Fibroblast of lung (primary cell): Measurements from ENCODE around the gene PSMD8. TPM values are rescaled to one million over a fixed set of nuclear protein-coding genes. Genes with fewer than 3 reads are reported as not detected.

Source experiments
- DNase-seq, 2 donors: peaks; one replicate each; pipeline versions ENCODE4 v3.0.0 to v3.0.0-alpha.2; 2010; ENCODE audit warnings: low read depth in 2 of 2
- H2AFZ ChIP-seq: 2 replicates; pipeline ENCODE4 v1.5.1; 2012; ENCODE audit warnings: low read length, control low read depth, inconsistent platforms
- H3K27ac ChIP-seq: 2 replicates; pipeline ENCODE4 v1.5.1; 2011; ENCODE audit warnings: low read length, control low read depth; ENCODE audit not compliant: insufficient read depth
- H3K27me3 ChIP-seq: 2 replicates; pipeline ENCODE4 v1.5.1; 2011; ENCODE audit warnings: mild to moderate bottlenecking, low read length; ENCODE audit not compliant: control insufficient read depth, insufficient read depth
- H3K36me3 ChIP-seq: 2 replicates; pipeline ENCODE4 v1.5.1; 2011; ENCODE audit warnings: low read length; ENCODE audit not compliant: control insufficient read depth, insufficient read depth
- H3K4me1 ChIP-seq: 2 replicates; pipeline ENCODE4 v1.5.1; 2011; ENCODE audit warnings: low read length; ENCODE audit not compliant: control insufficient read depth, insufficient read depth; ENCODE audit errors: extremely low read depth
- H3K4me2 ChIP-seq: 2 replicates; pipeline ENCODE4 v1.5.1; 2011; ENCODE audit warnings: low read length, control low read depth; ENCODE audit not compliant: insufficient read depth; ENCODE audit errors: extremely low read depth
- H3K4me3 ChIP-seq, 4 experiments: fragments of 200-600 bp in 1 of 4; sonication (generic) in 1 of 4; replicated peaks in 1 of 4; 2 replicates each; pipeline ENCODE4 v1.5.1; 2011 to 2016; ENCODE audit warnings: low read length in 4 of 4, low read depth in 3 of 4, mild to moderate bottlenecking in 3 of 4, control low read depth in 2 of 4, inconsistent platforms in 1 of 4, mixed read lengths in 1 of 4; ENCODE audit not compliant: insufficient read depth in 1 of 4; ENCODE audit errors: control extremely low read depth in 1 of 4
- H3K79me2 ChIP-seq: 2 replicates; pipeline ENCODE4 v1.5.1; 2012; ENCODE audit warnings: mild to moderate bottlenecking, low read length, inconsistent platforms; ENCODE audit not compliant: control insufficient read depth, insufficient read depth
- H3K9ac ChIP-seq: 2 replicates; pipeline ENCODE4 v1.5.1; 2011; ENCODE audit warnings: mild to moderate bottlenecking, low read length, control low read depth; ENCODE audit not compliant: insufficient read depth
- H3K9me3 ChIP-seq: 2 replicates; pipeline ENCODE4 v1.5.1; 2012; ENCODE audit warnings: low read depth, low read length; ENCODE audit not compliant: control insufficient read depth, insufficient read depth
- H4K20me1 ChIP-seq: 2 replicates; pipeline ENCODE4 v1.5.1; 2011; ENCODE audit warnings: low read length; ENCODE audit not compliant: control insufficient read depth, insufficient read depth; ENCODE audit errors: extremely low read depth
- EZH2 ChIP-seq: IDR thresholded peaks from 2 replicates; pipeline ENCODE4 v1.5.1; 2012; ENCODE audit warnings: low read length, control low read depth, mild to moderate bottlenecking; ENCODE audit errors: missing control alignments
- polyA plus RNA-seq, 2 donors: library from polyadenylated mRNA; depleted of rRNA in 1 of 2; stranded (reverse) in 1 of 2; unstranded in 1 of 2; fragments of >200 nt; gene quantifications; 2 replicates each; pipeline ENCODE4 v1.2.1, GENCODE V29; 2011 to 2012; ENCODE audit warnings: missing spikeins in 1 of 2
- total RNA-seq: library from RNA; depleted of rRNA; stranded (reverse); fragments of >200 nt; gene quantifications from 2 replicates; pipeline ENCODE4 v1.2.1, GENCODE V29; 2014
- TF ChIP-seq, protein P1 (sequence below), 2 donors: IDR thresholded peaks in 1 of 2; conservative IDR thresholded peaks in 1 of 2; 1 replicate in 1 of 2; 2 replicates in 1 of 2; pipeline ENCODE4 v1.5.1; 2011 to 2012; ENCODE audit warnings: low read length in 2 of 2, control low read depth in 1 of 2, inconsistent platforms in 1 of 2, low read depth in 1 of 2, mild to moderate bottlenecking in 1 of 2

The PSMD8 gene
- total and polyA plus RNA-seq, 2 donors (not counting 1 experiment from before 2014, with no cell fraction given), result 217 to 287 TPM

DNA sequence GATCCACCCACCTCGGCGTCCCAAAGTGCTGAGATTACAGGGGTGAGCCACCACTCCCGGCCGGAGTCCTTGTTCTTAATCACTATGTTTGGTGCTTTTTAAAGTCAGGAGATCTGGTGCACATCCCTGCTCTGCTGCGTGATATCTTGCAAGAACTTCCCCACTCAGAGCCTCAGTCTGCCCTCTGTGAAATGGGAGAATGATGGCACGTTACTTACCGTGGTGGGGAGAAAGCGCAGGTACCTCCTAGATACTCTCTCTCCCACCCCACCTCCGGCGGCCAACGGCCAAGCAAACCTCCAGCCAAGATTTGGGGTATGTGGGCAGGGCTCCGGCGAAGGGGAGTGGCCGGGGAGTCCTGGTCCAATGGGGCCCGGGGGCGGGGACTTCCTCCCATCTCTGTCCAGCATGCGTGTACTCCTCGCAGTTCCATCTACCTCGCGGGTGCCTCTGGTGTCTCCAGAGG is 58.9 kb downstream of the PSMD8 start, which contains the start of gene RYR1:
TSS of gene RYR1 (plus strand) at position 424 of the 466 bp plus-strand sequence. CDS start 139 bp downstream, outside the sequence.
- no peak within 1 kb of the TSS for H3K9ac ChIP-seq
- H3K4me3 ChIP-seq, result no peak within 1 kb of the TSS
- H3K4me2 ChIP-seq, result no peak within 1 kb of the TSS
- H3K27ac ChIP-seq, result no peak within 1 kb of the TSS
- H3K36me3 ChIP-seq, result no peaks in the 10 kb centered on the region
- DNase-seq, result peak in 1 of 2 donors; percentile 6
- no peak within 1 kb of the TSS for H2AFZ ChIP-seq
- H4K20me1 ChIP-seq, result no peaks in the 10 kb centered on the region
- H3K4me1 ChIP-seq, result no peaks in the 10 kb centered on the region
- peaks cover 4% of the 10 kb centered on the region for H3K27me3 ChIP-seq
- H3K9me3 ChIP-seq, result no peaks in the 10 kb centered on the region
- H3K79me2 ChIP-seq, result no peaks in the 10 kb centered on the region
- no peak for TF ChIP-seq EZH2
- TF ChIP-seq, protein P1, sequence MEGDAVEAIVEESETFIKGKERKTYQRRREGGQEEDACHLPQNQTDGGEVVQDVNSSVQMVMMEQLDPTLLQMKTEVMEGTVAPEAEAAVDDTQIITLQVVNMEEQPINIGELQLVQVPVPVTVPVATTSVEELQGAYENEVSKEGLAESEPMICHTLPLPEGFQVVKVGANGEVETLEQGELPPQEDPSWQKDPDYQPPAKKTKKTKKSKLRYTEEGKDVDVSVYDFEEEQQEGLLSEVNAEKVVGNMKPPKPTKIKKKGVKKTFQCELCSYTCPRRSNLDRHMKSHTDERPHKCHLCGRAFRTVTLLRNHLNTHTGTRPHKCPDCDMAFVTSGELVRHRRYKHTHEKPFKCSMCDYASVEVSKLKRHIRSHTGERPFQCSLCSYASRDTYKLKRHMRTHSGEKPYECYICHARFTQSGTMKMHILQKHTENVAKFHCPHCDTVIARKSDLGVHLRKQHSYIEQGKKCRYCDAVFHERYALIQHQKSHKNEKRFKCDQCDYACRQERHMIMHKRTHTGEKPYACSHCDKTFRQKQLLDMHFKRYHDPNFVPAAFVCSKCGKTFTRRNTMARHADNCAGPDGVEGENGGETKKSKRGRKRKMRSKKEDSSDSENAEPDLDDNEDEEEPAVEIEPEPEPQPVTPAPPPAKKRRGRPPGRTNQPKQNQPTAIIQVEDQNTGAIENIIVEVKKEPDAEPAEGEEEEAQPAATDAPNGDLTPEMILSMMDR (conservative IDR thresholded peaks at IDR 0.05 in 1 of 2, IDR thresholded peaks at IDR 0.05 in 1 of 2; ENCODE audit: low read depth in 1 of 2, low read length in 2 of 2), result no peak

Other genes starting within 250 kb of the PSMD8 start
- gene DPF1, start 150.3 kb upstream of the PSMD8 start, total RNA-seq, result 0.50 and 0.51 TPM in 2 replicates
- gene DPF1, start 150.3 kb upstream of the PSMD8 start, polyA plus RNA-seq, result 1.6 and 5.2 TPM in 2 replicates
- 2.1 and 7.1 TPM in 2 replicates for gene PPP1R14A, start 118.2 kb upstream of the PSMD8 start, total RNA-seq
- 2.2 and 146 TPM in 2 replicates for gene PPP1R14A, start 118.2 kb upstream of the PSMD8 start, polyA plus RNA-seq
- 4.5 and 8.7 TPM in 2 replicates for gene SPINT2, start 110.0 kb upstream of the PSMD8 start, total RNA-seq
- 2.1 and 4.6 TPM in 2 replicates for gene SPINT2, start 110.0 kb upstream of the PSMD8 start, polyA plus RNA-seq
- gene C19orf33, start 70.3 kb upstream of the PSMD8 start, total RNA-seq, result not detected in 2 replicates
- gene C19orf33, start 70.3 kb upstream of the PSMD8 start, polyA plus RNA-seq, result not detected in 2 replicates
- 32.6 and 73.3 TPM in 2 replicates for gene YIF1B, start 58.6 kb upstream of the PSMD8 start, total RNA-seq
- 67.2 and 96.5 TPM in 2 replicates for gene YIF1B, start 58.6 kb upstream of the PSMD8 start, polyA plus RNA-seq
- 1.8 and 3.0 TPM in 2 replicates for gene KCNK6, start 54.7 kb upstream of the PSMD8 start, total RNA-seq
- gene KCNK6, start 54.7 kb upstream of the PSMD8 start, polyA plus RNA-seq, result 4.0 and 48.1 TPM in 2 replicates
- 1.3 and 2.0 TPM in 2 replicates for gene CATSPERG, start 38.7 kb upstream of the PSMD8 start, total RNA-seq
- gene CATSPERG, start 38.7 kb upstream of the PSMD8 start, polyA plus RNA-seq, result 0.16 and 0.43 TPM in 2 replicates
- under 0.01 and 0.50 TPM in 2 replicates for gene GGN, start 13.5 kb downstream of the PSMD8 start, total RNA-seq
- 0.15 and 0.20 TPM in 2 replicates for gene GGN, start 13.5 kb downstream of the PSMD8 start, polyA plus RNA-seq
- 0.77 and 1.5 TPM in 2 replicates for gene SPRED3, start 14.1 kb downstream of the PSMD8 start, total RNA-seq
- 2.0 and 4.8 TPM in 2 replicates for gene SPRED3, start 14.1 kb downstream of the PSMD8 start, polyA plus RNA-seq
- gene FAM98C, start 28.5 kb downstream of the PSMD8 start, total RNA-seq, result 8.5 and 10.6 TPM in 2 replicates
- 4.5 and 4.9 TPM in 2 replicates for gene FAM98C, start 28.5 kb downstream of the PSMD8 start, polyA plus RNA-seq
- gene RASGRP4, start 51.6 kb downstream of the PSMD8 start, total RNA-seq, result not detected in 2 replicates
- not detected in 2 replicates for gene RASGRP4, start 51.6 kb downstream of the PSMD8 start, polyA plus RNA-seq
- gene RYR1, start 59.1 kb downstream of the PSMD8 start, total RNA-seq, result under 0.01 and 0.26 TPM in 2 replicates
- under 0.01 and 0.09 TPM in 2 replicates for gene RYR1, start 59.1 kb downstream of the PSMD8 start, polyA plus RNA-seq
- under 0.01 and 0.17 TPM in 2 replicates for gene MAP4K1, start 243.4 kb downstream of the PSMD8 start, total RNA-seq
- 0.09 and 0.12 TPM in 2 replicates for gene MAP4K1, start 243.4 kb downstream of the PSMD8 start, polyA plus RNA-seq
- 198 and 334 TPM in 2 replicates for gene EIF3K, start 244.6 kb downstream of the PSMD8 start, total RNA-seq
- gene EIF3K, start 244.6 kb downstream of the PSMD8 start, polyA plus RNA-seq, result 171 and 280 TPM in 2 replicates